Hypothalamus (tissue), 51 donors: ENCODE measurements around the gene ACBD5.
"Not testable (repeated sequence)": the region's sequence is repeated elsewhere in the genome, so short reads cannot be mapped to it uniquely, and the experiment has no call there.

Source experiments
- DNase-seq, 51 donors: peaks; one replicate each; lab custom pipeline; 2025; lab: John Stamatoyannopoulos, UW

Gene ACBD5, protein sequence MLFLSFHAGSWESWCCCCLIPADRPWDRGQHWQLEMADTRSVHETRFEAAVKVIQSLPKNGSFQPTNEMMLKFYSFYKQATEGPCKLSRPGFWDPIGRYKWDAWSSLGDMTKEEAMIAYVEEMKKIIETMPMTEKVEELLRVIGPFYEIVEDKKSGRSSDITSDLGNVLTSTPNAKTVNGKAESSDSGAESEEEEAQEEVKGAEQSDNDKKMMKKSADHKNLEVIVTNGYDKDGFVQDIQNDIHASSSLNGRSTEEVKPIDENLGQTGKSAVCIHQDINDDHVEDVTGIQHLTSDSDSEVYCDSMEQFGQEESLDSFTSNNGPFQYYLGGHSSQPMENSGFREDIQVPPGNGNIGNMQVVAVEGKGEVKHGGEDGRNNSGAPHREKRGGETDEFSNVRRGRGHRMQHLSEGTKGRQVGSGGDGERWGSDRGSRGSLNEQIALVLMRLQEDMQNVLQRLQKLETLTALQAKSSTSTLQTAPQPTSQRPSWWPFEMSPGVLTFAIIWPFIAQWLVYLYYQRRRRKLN

GRCh38 chr10:27240212-27241009 is at the start of gene ACBD5:
Gene ACBD5 (minus strand): TSS chr10:27240797. CDS start chr10:27240688, 109 bp downstream.
- peak; percentile 44 to 91 (median 76) for DNase-seq

- DNase-seq: no peak
Measured at GRCh38 chr10:27285093-27285492, 44.5 kb upstream of the ACBD5 start.

- DNase-seq: no peak
Measured at GRCh38 chr10:27276581-27276980, 36.0 kb upstream of the ACBD5 start.

DNA sequence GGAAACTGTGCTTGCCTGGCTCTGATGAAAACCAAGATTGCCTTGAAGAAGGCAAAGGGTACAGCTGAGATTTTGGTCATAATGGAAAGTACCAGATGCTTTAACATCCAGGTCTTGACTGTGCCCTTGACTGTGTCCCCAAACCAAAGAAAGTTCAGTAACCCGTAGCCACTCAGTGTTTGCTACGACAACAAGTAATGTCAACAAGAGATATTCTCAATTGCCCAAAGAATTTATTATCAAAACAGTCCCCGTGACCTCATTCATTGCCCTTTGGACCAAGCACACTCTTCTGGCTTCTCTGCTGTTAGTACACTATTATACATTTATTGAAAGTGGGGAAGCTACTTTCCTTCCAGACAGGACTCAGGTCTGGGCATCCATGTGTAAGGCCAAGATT is 25.4 kb upstream of the ACBD5 start:
- not testable (repeated sequence) for DNase-seq

DNA sequence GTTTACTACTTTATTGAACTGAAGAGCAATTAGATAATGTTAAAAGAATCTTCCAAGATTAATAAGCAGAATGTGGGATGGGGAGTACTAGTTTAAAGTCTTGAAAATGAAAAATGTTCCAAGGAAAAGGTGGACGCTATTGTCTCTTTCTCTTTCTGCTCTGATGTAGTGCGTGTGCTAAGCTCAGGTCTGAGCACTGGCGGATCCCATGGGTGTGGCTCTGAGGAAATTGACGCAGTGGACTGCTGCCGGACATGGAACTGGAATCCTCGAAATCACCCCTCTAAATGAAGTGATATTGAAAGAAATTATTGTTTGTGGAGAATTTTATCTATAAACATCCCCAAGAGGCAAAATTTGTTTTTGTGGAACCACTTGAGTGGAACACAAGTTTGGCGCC is 22.2 kb upstream of the ACBD5 start:
- not testable (repeated sequence) for DNase-seq

- peak in 10 of 51 donors; percentile 10 to 54 (median 26) for DNase-seq
Measured at GRCh38 chr10:27258838-27259812, 18.5 kb upstream of the ACBD5 start.

- no peak for DNase-seq
Measured at GRCh38 chr10:27258492-27258837, 17.9 kb upstream of the ACBD5 start.

DNA sequence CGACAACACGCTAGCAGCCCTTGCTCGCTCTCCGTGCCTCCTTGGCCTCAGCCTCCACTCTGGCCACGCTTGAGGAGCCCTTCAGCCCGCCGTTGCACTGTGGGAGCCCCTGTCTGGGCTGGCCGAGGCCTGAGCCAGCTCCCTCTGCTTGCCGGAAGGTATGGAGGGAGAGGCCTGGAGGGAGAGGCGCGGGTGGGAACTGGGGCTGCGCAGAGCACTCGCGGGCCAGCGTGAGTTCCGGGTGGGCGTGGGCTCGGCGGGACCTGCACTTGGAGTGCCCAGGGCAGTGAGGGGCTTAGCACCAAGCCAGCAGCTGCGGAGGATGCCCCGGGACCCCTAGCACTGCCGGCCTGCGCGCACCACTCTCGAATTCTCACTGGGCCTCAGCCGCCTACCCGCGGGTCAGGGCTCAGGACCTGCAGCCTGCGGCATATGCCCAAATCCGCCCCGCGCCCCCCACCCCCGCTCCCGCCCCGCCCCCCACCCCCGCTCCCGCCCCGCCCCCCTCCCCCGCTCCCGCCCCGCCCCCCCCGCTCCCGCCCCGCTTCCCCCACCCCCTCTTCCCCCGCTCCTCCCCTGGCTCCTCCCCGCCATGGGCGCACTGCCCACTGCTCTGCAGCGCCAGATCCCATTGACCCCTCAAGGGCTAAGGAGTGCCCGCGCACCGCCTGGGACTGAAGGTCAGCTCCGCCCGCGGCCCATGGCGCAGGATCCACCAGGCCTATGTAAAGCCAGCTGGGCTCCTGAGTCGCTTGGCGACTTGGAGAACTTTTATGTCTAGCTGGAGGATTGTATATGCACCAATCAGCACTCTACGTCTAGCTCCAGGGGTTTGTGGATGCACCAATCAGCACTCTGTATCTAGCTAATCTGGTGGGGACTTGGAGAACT is 15.9 kb upstream of the ACBD5 start:
- DNase-seq: no peak

DNA sequence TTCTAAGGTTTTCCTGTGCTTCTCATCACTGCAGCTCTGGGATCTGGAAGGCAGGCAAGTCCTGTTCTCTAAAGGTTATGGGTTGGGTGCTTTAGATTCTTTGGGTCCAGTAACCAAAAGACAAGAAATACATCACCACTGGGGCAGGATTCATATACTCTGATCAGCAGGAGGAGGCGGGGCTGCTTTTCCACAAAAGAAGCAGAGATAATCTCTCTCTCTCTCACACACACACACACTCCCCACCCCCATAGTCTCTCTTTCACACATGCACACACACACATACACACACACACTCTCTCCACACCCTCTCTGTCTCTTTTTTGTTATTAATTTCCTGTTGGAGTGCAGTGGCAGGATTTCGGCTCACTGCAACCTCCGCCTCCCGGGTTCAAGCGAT is 13.0 kb upstream of the ACBD5 start:
- no peak for DNase-seq

GRCh38 chr10:27252267-27253000 is 11.8 kb upstream of the ACBD5 start:
- DNase-seq: peak in 12 of 51 donors; percentile 2 to 26 (median 10)

DNA sequence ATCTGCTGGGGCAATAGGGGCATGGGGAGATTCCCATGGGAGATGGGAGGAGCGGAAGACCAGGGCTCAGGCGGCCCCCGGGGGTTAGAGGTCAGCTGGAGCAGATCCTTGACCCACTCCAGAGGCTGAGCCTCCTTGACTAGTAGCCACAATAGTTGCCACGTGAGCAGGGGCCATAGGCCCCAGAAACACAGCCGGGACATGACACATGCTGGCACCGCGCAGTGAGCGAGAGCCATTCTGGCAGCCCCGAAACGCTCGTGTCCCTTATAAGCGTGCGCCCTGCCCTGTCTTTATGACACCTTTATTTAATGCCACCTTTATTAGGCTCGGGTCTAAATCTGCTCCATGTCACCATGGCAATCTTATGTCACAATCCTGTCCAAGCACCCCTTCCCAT is 11.0 kb upstream of the ACBD5 start:
- no peak for DNase-seq

DNA sequence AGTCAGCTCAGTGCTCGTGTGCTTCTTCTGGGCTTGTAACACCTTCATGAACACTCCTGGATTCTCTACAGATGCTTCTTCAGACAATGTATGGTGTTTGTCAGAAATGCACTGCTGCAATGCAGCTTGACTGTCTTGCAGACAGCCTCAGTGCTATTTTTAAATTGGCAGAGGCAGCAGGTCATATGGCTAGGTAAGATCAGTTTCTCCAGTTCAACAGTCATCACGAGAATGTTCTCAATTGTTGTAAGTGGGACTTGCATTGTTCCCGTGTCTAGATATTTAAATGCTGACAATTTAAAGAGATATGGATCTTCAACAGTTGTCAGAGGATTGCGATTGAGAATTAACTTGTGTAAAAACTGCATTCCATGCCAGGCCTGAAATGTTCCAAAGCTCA is 7.6 kb upstream of the ACBD5 start:
- no peak for DNase-seq

- no peak for DNase-seq
Measured at GRCh38 chr10:27247441-27247840, 6.8 kb upstream of the ACBD5 start.

DNA sequence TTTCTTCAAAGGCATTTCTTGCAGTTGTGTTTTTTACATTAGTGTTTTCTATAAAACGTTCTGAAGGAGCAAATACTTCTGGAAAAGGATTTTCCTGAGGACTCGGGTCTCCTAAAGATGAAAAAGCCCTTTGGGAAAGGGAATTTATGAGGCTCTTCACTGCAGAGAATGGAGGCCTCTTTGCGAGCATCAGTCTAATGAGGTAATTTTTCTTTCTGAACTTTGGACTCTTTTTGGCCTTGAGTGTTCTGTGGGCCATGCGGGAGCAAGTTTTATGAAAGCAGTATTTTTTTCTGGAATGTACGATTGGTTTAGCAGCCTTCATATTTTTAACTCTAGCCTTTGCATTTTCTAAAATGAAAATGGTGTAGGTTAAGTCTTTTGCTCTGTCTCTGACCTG is 6.4 kb upstream of the ACBD5 start:
- no peak for DNase-seq

- no peak for DNase-seq
Measured at GRCh38 chr10:27245836-27246235, 5.2 kb upstream of the ACBD5 start.

- no peak for DNase-seq
Measured at GRCh38 chr10:27244976-27245375, 4.4 kb upstream of the ACBD5 start.

DNA sequence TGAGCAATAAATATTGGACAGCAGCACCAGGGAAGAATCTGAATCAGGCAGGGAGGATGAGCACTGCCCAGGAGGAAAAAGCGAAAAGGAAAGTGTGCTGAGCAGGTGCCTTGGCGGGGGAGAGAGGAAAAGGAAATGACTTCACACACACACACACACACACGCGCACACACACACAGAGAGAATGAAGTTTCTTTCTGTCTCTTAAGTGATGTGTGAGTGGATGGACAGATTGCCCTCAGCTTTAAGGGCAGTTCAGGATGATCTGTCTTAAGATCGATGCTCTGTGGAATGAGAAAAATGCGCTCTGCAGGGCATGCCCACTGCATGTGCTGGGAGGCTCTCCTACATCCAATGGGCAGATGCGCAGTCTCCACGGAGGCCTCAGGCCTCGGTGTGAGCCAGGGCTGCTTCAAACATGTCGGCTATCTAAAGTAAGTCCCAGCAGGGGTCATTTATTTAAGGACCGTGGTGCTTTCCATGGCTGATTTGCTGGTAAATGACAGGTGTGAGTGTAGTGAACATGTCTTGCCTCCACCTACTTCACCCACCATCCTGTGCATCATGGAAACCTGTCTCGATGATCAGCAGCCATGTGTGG is 2.5 kb upstream of the ACBD5 start:
- peak in 38 of 51 donors; percentile 6 to 81 (median 40) for DNase-seq

DNA sequence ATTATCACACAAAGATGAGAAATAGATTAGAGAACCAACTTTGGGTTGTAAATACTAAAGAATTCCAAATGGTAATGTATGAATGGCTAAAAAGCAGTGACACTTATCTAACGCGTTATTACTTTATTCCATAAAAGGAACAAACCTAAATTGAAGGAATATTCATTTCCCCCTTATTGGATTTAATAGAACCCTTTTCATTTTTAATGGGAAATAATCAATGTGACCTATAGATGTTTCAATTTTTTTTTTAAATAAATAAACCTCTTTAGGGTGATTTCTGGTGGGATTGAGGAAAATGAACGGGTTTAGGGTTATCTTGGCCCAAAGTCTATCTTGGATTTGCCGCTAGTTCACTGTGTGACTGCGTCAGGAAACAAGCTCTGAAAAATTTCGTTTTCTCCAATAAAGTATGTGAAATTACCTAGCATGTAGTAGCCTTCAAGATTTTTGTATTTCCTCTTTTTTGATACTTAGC is 1.9 kb upstream of the ACBD5 start:
- no peak for DNase-seq
